Erythroblast (primary cell): Measurements from ENCODE around the gene CDH9.

Experiments used
- GATA1 ChIP-seq: IDR thresholded peaks from 2 replicates; pipeline ENCODE4 v1.6.1; 2011; ENCODE audit warnings: low read depth, mild to moderate bottlenecking, control low read depth, low read length, moderate library complexity
- POLR2A ChIP-seq: IDR thresholded peaks from 2 replicates; pipeline ENCODE4 v1.6.1; 2011; ENCODE audit warnings: mild to moderate bottlenecking, low read length

DNA sequence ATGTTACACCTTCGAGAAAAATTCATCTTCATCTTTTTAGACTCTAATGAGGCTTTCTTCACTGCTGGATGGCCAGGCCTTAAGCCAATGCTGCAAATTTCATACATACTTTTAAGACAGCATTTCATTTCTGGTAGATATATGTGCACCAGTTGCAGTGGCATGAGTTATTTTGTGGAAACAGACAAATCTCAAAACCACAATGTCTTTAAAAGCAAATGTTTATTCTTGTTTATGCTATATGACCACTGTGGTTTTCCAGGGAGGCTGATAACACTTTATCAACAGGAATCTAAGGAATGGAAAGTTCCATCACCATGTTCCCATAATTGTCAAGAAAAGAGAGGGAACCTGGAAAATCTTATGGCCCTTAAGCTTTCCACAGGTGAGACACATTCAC is 27.7 kb downstream of the CDH9 start:
- no peak for TF ChIP-seq POLR2A
- TF ChIP-seq GATA1: no peak
